Measurements from ENCODE around the gene ARFGAP1.

DNA sequence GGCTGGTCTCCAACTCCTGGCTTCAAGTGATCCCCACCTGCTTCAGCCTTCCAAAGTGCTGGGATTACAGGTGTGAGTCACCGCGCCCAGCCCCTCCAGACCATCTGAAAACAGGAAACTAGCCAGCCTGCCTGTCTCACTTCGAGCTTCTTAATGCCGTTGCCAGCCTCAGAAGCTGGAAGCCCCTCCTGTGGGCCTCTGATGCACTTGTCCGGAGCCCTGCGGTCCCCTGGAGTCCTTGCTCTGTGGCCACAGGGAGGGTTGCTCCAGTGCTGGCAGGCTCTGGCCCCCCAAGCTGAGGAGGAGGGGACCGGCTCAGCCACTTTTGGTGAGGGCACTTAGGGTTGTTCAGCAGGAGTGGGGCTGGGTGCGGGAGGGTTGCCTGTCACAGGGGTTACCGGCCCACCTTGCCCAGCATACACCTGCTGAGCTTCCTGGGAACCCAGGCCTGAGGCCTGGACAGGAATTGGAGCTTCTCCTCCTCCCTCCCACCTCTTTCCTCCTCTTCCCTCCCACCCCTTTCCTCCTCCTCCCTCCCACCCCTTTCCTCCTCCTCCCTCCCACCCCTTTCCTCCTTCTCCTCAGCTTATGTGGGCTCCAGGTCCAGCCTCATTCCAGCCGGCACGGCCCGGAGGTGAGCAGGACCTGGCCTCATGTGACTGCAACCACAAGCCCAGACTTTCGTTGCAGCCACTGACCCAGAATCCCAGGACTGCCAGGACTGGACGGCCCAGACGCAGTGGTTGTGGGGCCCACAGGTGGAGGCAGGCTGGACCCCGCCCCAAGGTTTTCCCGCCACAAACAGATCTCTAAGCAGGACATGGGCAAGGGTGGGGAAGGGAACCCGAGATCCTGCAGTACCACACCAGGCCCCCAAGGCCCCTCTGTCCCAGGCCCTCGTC, 46.3 kb upstream of the ARFGAP1 start:
- TF ChIP-seq, protein P1, sequence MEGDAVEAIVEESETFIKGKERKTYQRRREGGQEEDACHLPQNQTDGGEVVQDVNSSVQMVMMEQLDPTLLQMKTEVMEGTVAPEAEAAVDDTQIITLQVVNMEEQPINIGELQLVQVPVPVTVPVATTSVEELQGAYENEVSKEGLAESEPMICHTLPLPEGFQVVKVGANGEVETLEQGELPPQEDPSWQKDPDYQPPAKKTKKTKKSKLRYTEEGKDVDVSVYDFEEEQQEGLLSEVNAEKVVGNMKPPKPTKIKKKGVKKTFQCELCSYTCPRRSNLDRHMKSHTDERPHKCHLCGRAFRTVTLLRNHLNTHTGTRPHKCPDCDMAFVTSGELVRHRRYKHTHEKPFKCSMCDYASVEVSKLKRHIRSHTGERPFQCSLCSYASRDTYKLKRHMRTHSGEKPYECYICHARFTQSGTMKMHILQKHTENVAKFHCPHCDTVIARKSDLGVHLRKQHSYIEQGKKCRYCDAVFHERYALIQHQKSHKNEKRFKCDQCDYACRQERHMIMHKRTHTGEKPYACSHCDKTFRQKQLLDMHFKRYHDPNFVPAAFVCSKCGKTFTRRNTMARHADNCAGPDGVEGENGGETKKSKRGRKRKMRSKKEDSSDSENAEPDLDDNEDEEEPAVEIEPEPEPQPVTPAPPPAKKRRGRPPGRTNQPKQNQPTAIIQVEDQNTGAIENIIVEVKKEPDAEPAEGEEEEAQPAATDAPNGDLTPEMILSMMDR (IDR thresholded peaks at IDR 0.05): no peak
- no peak for TF ChIP-seq CREM (CRISPR knock-in tag; IDR thresholded peaks at IDR 0.05)
- TF ChIP-seq, protein P2, sequence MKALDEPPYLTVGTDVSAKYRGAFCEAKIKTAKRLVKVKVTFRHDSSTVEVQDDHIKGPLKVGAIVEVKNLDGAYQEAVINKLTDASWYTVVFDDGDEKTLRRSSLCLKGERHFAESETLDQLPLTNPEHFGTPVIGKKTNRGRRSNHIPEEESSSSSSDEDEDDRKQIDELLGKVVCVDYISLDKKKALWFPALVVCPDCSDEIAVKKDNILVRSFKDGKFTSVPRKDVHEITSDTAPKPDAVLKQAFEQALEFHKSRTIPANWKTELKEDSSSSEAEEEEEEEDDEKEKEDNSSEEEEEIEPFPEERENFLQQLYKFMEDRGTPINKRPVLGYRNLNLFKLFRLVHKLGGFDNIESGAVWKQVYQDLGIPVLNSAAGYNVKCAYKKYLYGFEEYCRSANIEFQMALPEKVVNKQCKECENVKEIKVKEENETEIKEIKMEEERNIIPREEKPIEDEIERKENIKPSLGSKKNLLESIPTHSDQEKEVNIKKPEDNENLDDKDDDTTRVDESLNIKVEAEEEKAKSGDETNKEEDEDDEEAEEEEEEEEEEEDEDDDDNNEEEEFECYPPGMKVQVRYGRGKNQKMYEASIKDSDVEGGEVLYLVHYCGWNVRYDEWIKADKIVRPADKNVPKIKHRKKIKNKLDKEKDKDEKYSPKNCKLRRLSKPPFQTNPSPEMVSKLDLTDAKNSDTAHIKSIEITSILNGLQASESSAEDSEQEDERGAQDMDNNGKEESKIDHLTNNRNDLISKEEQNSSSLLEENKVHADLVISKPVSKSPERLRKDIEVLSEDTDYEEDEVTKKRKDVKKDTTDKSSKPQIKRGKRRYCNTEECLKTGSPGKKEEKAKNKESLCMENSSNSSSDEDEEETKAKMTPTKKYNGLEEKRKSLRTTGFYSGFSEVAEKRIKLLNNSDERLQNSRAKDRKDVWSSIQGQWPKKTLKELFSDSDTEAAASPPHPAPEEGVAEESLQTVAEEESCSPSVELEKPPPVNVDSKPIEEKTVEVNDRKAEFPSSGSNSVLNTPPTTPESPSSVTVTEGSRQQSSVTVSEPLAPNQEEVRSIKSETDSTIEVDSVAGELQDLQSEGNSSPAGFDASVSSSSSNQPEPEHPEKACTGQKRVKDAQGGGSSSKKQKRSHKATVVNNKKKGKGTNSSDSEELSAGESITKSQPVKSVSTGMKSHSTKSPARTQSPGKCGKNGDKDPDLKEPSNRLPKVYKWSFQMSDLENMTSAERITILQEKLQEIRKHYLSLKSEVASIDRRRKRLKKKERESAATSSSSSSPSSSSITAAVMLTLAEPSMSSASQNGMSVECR (CRISPR knock-in tag; IDR thresholded peaks at IDR 0.05; ENCODE audit: borderline replicate concordance): no peak
- no peak for TF ChIP-seq TP53 (CRISPR knock-in tag; IDR thresholded peaks at IDR 0.05)
- no peak for TF ChIP-seq ETV6 (CRISPR knock-in tag; IDR thresholded peaks at IDR 0.05)
- no peak for TF ChIP-seq ZNF121 (CRISPR knock-in tag; IDR thresholded peaks at IDR 0.05)
- TF ChIP-seq, protein P3, sequence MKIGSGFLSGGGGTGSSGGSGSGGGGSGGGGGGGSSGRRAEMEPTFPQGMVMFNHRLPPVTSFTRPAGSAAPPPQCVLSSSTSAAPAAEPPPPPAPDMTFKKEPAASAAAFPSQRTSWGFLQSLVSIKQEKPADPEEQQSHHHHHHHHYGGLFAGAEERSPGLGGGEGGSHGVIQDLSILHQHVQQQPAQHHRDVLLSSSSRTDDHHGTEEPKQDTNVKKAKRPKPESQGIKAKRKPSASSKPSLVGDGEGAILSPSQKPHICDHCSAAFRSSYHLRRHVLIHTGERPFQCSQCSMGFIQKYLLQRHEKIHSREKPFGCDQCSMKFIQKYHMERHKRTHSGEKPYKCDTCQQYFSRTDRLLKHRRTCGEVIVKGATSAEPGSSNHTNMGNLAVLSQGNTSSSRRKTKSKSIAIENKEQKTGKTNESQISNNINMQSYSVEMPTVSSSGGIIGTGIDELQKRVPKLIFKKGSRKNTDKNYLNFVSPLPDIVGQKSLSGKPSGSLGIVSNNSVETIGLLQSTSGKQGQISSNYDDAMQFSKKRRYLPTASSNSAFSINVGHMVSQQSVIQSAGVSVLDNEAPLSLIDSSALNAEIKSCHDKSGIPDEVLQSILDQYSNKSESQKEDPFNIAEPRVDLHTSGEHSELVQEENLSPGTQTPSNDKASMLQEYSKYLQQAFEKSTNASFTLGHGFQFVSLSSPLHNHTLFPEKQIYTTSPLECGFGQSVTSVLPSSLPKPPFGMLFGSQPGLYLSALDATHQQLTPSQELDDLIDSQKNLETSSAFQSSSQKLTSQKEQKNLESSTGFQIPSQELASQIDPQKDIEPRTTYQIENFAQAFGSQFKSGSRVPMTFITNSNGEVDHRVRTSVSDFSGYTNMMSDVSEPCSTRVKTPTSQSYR (CRISPR knock-in tag; IDR thresholded peaks at IDR 0.05): no peak
- no peak for TF ChIP-seq SOX15 (CRISPR knock-in tag; IDR thresholded peaks at IDR 0.05)
- no peak for TF ChIP-seq MAX (CRISPR knock-in tag; IDR thresholded peaks at IDR 0.05)
- TF ChIP-seq, protein P4, sequence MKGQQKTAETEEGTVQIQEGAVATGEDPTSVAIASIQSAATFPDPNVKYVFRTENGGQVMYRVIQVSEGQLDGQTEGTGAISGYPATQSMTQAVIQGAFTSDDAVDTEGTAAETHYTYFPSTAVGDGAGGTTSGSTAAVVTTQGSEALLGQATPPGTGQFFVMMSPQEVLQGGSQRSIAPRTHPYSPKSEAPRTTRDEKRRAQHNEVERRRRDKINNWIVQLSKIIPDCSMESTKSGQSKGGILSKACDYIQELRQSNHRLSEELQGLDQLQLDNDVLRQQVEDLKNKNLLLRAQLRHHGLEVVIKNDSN (CRISPR knock-in tag; IDR thresholded peaks at IDR 0.05): no peak
